GM21381 (cell line): ENCODE data around the gene RASL10A.

Source experiments
- ATAC-seq: cut with Tn5 transposase; IDR thresholded peaks from one replicate; pipeline ENCODE4 v1.9.1; 2021; ENCODE audit warnings: mild to moderate bottlenecking, moderate library complexity; ENCODE audit not compliant: unreplicated experiment

RASL10A gene

GRCh38 chr22:29325356-29325755, 9.9 kb upstream of the RASL10A start:
- no peak for ATAC-seq

- no peak for ATAC-seq
Observed at GRCh38 chr22:29323641-29324040, 8.1 kb upstream of the RASL10A start.

DNA sequence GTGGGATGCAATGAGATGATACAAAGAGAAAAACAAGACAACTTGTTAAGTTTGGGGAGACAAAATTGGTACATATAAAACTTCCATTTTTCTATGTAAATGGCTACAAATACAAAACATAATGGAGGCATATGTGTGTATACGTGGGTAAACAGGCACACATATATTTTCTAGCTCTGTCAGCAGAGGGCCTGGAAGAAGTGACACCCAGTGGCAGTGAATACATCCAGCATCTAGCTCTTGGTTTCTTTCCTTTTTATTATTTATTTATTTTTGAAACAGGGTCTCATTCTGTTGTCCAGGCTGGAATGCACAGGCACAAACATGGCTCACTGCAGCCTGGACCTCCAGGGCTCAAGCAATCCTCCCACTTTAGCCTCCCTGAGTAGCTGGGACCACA, 5.0 kb upstream of the RASL10A start:
- ATAC-seq = no peak

DNA sequence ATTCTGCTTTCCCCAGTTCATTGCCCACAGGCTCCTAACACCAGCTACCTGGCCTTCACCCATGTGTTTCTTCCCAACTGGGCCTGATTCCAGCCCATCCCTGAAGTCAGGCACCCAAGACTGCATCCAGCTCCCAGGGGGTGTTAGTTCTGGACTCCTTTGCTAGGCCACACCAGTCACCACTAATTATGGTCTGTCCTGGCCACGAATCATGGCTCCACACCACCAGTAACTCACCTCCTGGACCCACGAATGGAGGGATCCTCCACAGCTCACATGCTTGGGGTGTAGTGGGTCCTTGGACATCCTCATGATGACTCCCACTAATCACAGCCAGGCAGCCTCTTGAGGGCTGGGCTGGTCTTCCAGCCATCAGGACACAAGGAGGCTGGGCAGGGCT, 3.6 kb upstream of the RASL10A start:
- no peak for ATAC-seq

DNA sequence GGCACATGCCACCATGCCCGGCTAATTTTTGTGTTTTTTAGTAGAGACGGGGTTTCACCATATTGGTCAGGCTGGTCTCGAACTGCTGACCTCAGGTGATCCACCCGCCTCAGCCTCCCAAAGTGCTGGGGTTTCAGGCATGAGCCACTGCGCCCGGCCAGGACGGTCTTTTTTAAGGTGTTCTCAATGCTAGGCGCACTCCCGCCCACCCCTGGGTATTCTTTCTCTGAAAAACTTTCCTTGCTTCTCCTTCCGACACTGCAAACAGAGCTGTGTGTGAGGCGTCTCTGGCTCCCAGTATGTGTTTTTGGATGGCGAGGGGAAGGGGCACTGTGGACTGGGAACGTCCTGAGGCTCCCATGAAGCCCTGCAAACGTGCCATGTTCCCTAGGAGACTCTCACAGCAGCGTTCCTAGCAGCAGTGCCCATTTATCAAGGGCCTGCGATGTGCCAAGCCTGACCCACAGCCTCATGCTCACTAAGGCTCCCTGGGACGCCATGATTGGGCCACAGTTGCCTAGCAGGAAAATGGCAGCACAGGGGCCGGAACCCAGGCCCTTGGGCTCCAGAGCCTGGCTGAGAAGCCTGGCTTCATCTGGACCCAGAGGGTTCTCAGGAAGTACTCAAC, 2.4 kb upstream of the RASL10A start:
- no peak for ATAC-seq

- no peak for ATAC-seq
Observed at GRCh38 chr22:29316141-29316828, 788 bp upstream of the RASL10A start.

- no peak for ATAC-seq
Observed at GRCh38 chr22:29314537-29315285, 786 bp downstream of the RASL10A start.

GRCh38 chr22:29313576-29314466, 1.7 kb downstream of the RASL10A start:
- ATAC-seq = no peak

DNA sequence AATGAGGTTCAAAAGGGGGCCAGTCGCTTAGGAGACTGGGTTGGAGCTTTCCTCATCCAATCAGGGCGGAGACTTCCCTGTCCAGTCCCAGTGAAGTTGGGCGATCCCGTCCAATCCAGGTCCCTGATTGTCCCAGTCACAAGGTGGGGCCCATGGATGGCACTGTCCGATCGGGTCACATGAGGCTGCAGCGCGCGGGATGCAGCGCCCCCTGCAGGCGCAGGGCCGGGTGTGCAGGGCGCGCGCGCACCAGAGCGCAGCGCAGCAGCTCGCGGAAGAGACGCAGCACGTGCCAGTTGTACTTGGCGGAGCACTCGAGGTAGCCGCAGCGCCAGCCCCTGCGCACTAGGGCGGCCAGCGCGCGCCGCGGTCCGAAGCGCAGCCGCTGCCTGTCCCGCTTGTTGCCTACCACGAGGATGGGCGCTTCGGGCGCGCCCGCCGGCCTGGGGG, 2.3 kb downstream of the RASL10A start:
- no peak for ATAC-seq

- no peak for ATAC-seq
Observed at GRCh38 chr22:29312218-29313125, 3.0 kb downstream of the RASL10A start.

GRCh38 chr22:29311464-29312217, 3.9 kb downstream of the RASL10A start:
- ATAC-seq = no peak

- ATAC-seq = no peak
Observed at GRCh38 chr22:29310863-29311339, 4.6 kb downstream of the RASL10A start.

DNA sequence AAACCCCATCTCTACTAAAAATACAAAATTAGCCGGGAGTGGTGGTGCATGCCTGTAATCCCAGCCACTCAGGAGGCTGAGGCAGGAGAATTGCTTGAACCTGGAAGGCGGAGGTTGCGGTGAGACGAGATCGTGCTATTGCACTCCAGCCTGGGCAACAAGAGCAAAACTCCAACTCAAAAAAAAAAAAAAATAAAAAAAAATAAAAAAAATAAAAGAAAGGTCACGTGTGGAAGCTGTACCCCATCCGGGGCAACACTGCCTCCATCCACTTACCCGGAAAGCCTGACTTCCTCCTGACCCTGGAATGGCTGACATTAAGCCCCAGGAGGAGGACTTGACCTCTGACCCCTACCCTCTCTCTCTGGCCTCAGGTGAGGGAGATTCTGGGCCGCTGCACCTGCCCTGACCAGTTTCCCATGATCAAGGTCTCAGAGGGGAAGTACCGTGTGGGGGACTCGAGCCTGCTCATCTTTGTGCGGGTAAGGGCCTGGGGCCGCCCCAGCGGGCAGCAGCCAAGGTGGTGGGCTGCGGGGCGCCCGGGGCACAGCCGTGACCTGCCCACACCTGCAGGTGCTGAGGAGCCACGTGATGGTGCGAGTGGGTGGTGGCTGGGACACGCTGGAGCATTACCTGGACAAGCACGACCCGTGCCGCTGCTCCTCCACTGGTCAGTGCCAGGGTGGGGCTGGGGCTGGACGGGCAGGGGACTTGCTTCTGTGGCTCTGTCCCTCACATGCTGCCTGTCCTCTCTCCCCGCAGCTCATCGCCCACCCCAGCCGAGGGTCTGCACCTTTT, 5.2 kb downstream of the RASL10A start:
- ATAC-seq = no peak

GRCh38 chr22:29309332-29310064, 6.0 kb downstream of the RASL10A start:
- no peak for ATAC-seq

- ATAC-seq = no peak
Observed at GRCh38 chr22:29308791-29309262, 6.7 kb downstream of the RASL10A start.

- ATAC-seq = no peak
Observed at GRCh38 chr22:29308148-29308790, 7.2 kb downstream of the RASL10A start.

GRCh38 chr22:29307596-29308147, 7.8 kb downstream of the RASL10A start:
- ATAC-seq = no peak
